ENCODE data around the gene PDF. TPM values are rescaled to one million over a fixed set of nuclear protein-coding genes. Genes with fewer than 3 reads are reported as not detected.

The PDF gene
- total RNA-seq, 1 donor from 2014 or later, result 15.1 TPM

GRCh38 chr16:69339289-69340094 lies 9.1 kb upstream of the PDF start, which contains the start of the genes COG8 and NIP7:
Gene COG8 (minus strand): TSS chr16:69339564. CDS start chr16:69339552, 12 bp downstream.
Gene NIP7 (plus strand): TSS chr16:69339772. CDS start chr16:69339830, 58 bp downstream.
- peak; percentile 96 for DNase-seq (ENCODE audit: low spot score)

- no peak for DNase-seq (ENCODE audit: low spot score)
Measured at GRCh38 chr16:69338557-69339288, 8.3 kb upstream of the PDF start.

- DNase-seq (ENCODE audit: low spot score), result no peak
Measured at GRCh38 chr16:69334696-69335095, 4.3 kb upstream of the PDF start.

- DNase-seq (ENCODE audit: low spot score), result no peak
Measured at GRCh38 chr16:69329369-69330285, 761 bp downstream of the PDF start.

- no peak for DNase-seq (ENCODE audit: low spot score)
Measured at GRCh38 chr16:69328854-69329316, 1.5 kb downstream of the PDF start.

GRCh38 chr16:69327585-69328310 lies 2.6 kb downstream of the PDF start:
- no peak for DNase-seq (ENCODE audit: low spot score)

DNA sequence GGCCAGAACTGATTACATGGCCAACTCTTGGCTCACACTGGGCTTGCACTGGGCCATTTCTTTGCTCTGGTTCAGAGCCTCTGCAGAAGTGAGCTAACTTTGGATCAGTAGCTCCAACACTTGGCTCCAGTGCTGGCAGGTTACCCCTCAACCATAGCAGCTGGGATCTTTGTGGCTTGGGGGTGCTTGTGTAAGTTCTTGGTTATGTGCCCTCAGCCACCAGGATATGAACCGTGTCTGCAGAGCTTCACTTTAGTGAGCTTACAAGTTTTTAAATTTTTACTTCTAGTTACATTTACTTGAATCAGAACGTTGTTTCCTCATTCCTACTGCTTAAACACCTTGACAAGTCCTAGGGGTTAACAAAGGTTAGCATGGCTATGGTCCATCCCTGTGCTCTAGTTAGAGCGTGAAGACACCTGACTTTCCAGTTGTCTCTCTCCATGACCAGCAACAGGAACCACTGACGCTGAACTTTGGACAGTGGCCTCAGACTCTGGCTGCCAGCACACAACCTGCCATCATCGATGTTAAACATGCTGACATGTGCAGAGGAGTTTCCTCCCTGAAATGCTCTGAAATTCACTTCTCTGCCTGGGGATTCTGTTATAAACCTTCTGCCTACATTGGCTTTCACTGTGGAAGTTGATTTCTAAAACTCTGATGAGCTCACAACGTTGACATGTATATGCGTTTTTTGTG lies 4.1 kb downstream of the PDF start:
- no peak for DNase-seq (ENCODE audit: low spot score)

DNA sequence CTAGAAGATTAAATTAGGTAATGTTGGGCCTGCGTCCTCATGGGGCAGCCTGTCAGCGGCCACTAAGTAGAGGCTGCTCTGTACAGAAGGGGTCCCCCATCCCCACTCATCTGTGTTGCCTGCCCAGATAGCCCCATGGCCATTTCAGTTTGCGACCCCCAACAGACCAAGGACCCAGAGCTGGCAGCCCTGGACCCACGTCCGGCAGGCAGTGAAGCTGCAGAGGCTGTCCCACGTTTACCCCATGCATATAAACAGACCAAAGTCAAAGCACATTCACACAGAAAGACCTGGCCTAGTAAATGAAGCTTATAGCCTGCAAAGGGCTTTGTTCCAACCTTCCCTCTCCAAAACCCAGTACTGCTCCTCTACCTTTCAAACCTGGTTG lies 4.6 kb downstream of the PDF start:
- no peak for DNase-seq (ENCODE audit: low spot score)

GRCh38 chr16:69324585-69325253 lies 5.7 kb downstream of the PDF start:
- no peak for DNase-seq (ENCODE audit: low spot score)

DNA sequence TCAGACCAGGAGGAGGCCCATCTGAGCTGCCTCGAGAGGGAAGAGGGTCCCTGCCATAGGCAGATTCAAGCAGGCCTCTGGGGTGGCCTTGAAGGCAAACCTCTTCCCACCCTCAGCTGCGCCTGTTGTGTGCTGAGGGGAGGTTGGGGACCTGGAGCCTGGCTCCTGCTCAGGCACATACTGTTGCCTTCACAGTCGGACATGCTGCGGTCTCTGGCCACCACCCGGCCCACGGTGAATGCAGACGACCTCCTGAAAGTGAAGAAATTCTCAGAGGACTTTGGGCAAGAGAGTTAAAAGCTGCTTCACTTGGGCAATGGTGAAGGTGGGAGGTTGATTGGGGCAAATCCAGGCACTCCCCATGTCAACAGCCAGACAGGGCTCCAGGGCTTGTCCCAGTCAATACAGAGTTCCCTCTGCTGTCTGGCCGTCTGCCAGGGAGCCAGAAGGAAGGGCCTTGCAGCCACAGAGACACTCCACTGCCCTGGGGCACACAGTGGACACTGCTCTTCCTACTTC lies 6.3 kb downstream of the PDF start:
- no peak for DNase-seq (ENCODE audit: low spot score)

DNA sequence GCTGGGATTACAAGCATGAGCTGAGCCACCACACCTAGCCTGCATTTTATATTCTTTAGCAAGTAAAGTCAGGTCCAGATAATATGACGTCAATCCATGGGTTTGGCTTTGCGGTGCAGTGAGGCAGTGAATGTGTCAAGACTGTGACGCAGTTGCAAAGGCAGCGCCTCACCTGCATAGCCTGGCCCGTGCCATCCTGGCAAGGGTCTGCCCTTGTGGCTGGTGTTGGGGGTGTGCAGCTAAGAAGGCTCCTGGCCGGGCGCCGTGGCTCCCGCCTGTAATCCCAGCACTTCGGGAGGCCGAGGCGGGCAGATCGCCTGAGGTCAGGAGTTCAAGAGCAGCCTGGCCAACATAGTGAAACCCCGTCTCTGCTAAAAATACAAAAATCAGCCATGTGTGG lies 7.0 kb downstream of the PDF start:
- DNase-seq (ENCODE audit: low spot score), result no peak

DNA sequence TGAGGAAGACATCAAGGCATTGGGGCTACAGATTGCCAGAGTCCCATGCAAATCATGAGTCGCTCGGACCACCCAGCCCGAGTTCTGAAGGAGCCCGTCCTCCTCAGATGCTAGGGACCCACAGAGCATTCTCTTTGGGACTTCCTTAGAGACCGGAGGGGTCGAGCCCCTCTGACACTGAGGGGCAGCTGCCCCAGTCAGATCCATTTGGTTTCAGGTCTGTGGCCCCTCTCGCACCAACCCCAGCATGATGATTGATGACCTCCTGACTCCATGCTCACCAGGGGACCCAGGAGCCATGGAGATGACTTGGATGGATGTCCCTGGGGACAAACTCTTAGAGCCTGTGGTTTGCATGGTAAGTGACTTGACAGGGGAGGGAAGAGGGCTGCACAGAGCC lies 8.0 kb downstream of the PDF start:
- no peak for DNase-seq (ENCODE audit: low spot score)

DNA sequence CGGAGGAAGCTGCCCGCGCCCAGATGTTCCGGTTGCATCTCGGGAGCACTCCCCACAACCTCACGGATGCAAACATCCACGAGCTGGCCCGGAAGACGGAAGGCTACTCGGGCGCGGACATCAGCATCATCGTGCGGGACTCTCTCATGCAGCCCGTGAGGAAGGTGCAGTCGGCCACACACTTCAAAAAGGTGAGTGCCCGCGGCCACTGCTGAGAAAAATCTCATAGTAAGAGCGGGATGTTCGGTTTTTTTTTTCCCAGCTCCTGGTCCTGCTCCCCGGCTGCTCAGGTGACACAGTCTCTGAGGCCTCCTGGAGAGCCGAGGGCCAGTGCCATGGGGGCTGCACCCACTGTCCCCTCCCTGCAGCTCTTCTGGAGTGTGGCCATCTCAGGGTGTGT lies 9.3 kb downstream of the PDF start:
- DNase-seq (ENCODE audit: low spot score), result no peak

DNA sequence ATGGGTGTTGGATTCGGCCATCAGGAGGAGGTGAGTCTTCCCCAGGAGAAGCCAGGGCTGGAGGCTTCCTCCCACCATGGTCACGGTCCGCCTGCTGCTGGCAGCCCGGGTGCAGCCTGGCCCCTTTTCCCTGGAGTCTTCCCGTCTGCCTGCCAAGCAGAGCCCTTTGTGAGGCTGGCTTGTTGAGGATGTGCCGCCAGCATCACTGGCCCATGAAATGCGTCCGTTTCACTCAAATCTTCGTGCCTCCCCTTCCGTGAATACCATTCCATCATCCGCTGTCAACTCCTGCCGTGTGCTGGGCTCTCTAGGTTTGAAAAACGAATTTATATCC lies 9.7 kb downstream of the PDF start:
- DNase-seq (ENCODE audit: low spot score), result no peak

DNA sequence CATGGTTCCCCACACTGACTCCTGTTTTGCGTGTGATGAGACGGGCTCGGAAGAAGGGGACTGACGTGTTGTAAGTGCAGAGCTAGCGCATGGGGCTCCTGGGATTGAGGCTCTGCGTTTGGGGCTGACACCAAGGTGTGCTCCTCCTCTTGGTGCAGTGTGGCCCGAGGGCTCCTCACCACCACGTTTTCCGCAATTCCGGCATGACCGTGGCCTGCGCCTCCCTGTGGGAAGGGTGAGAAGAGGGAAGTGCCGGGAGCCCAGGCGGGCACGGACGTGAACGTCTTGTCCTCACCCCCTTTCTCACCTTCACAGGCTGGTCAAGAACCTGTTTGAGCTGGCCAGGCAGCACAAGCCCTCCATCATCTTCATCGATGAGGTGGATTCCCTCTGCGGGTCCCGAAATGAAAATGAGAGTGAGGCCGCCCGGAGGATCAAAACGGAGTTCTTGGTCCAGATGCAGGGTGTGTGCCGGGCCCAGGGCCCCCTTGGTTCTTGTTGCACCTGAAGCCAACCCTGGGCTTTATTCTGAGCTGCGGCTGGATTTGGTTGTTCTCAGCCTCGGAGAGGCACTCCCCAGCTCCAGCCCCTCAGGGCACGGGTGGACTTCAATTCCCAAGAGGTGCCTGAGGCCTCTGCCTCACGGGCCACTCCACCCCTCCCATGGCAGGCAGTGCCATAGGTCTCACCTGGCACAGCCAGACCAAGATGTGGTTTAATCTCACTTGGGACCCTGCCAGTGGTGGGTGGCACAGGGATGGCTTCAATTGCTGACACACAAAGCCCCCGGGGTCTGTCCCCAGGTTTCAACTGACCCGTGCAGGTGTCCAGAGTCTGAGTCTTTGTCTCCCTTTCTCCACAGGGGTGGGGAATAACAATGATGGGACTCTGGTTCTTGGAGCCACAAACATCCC lies 10.3 kb downstream of the PDF start:
- DNase-seq (ENCODE audit: low spot score), result no peak

- DNase-seq (ENCODE audit: low spot score), result no peak
Measured at GRCh38 chr16:69319381-69319780, 11.0 kb downstream of the PDF start.

- no peak for DNase-seq (ENCODE audit: low spot score)
Measured at GRCh38 chr16:69318911-69319289, 11.5 kb downstream of the PDF start.

GRCh38 chr16:69318177-69318910 lies 12.0 kb downstream of the PDF start:
- no peak for DNase-seq (ENCODE audit: low spot score)
